ENCODE measurements around the gene LGR4. TPM values are rescaled to one million over a fixed set of nuclear protein-coding genes. Genes with fewer than 3 reads are reported as not detected.

LGR4 gene
- total and polyA plus RNA-seq, 10 donors, result 1.5 to 47.2 (median 27.0) TPM

DNA sequence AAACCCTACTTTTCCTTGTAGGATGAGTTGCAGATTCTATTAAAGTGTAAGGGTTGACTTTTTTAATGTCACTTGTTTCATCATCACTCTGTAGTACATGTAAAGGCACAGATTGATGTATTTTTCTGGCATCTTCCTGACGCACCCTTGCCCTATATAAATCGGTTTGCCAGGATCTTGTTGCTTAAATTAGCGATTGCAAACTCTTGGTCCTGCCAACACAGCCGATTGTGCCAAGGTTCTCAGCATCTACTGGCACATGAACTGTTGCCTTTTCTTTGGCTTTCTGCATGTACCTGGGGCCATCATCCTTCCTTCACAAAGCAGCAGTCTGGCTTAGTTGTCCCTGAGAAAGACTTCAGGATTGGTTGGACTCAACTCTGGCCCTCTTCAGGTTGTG is 41.5 kb upstream of the LGR4 start:
- H3K4me1 ChIP-seq, result no peaks in the 10 kb centered on the region
- 93 to 100% (median 95%) methylated on average over 4 of the region's 4 CpGs for WGBS, 5 donors
- no peak for DNase-seq
- no peak overlapping the region for H3K4me3 ChIP-seq
- H3K9me3 ChIP-seq, result peaks cover 0 to 12% (median 8%) of the 10 kb centered on the region in 8 donors
- no peaks in the 10 kb centered on the region for H3K27me3 ChIP-seq (replicated peaks in 1 of 7)
- no peaks in the 10 kb centered on the region for H3K36me3 ChIP-seq
- intact Hi-C loops (cut with DNase I; ENCODE audit: low total_unique reads), result no loop called here
- H3K27ac ChIP-seq, result no peak overlapping the region
- TF ChIP-seq POLR2A (IDR thresholded peaks at IDR 0.05) (no peak), POLR2AphosphoS5 (IDR thresholded peaks at IDR 0.05) (no peak)
- TF ChIP-seq, protein P1, sequence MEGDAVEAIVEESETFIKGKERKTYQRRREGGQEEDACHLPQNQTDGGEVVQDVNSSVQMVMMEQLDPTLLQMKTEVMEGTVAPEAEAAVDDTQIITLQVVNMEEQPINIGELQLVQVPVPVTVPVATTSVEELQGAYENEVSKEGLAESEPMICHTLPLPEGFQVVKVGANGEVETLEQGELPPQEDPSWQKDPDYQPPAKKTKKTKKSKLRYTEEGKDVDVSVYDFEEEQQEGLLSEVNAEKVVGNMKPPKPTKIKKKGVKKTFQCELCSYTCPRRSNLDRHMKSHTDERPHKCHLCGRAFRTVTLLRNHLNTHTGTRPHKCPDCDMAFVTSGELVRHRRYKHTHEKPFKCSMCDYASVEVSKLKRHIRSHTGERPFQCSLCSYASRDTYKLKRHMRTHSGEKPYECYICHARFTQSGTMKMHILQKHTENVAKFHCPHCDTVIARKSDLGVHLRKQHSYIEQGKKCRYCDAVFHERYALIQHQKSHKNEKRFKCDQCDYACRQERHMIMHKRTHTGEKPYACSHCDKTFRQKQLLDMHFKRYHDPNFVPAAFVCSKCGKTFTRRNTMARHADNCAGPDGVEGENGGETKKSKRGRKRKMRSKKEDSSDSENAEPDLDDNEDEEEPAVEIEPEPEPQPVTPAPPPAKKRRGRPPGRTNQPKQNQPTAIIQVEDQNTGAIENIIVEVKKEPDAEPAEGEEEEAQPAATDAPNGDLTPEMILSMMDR (IDR thresholded peaks at IDR 0.05 in 8 of 11, conservative IDR thresholded peaks at IDR 0.05 in 3 of 11), result no peak

DNA sequence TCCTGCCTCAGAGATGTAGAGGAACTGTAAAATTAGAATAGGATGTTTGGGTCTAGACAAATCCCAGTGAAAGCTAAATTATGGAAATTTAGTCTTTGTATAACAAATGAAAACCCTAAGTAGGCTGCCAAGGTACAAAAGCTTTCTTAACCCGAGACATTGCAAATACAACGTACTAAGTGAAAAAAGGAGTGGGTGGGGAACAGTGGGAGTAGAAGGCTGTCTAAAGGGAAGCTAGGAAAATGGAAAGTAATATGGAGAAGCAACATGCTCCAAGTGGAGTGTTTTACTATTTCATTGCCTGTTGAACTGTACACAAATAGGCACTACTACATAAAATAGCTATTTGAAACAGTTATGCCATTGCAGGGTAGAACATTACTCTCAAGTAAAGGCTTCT is 40.8 kb upstream of the LGR4 start:
- no peak overlapping the region for H3K27ac ChIP-seq
- H3K4me1 ChIP-seq, result peaks cover 0 to under 1% (median 0%) of the 10 kb centered on the region in 6 donors
- no peak for DNase-seq
- H3K36me3 ChIP-seq, result no peaks in the 10 kb centered on the region
- TF ChIP-seq POLR2AphosphoS5 (IDR thresholded peaks at IDR 0.05), result no peak
- no peak for TF ChIP-seq POLR2A (IDR thresholded peaks at IDR 0.05)
- TF ChIP-seq, protein P1 (IDR thresholded peaks at IDR 0.05 in 8 of 11, conservative IDR thresholded peaks at IDR 0.05 in 3 of 11), result no peak
- WGBS, 5 donors, result 90 to 96% (median 92%) methylated on average over 2 of the region's 2 CpGs
- H3K4me3 ChIP-seq, result no peak overlapping the region
- intact Hi-C loops (cut with DNase I; ENCODE audit: low total_unique reads), result no loop called here
- no peaks in the 10 kb centered on the region for H3K27me3 ChIP-seq (replicated peaks in 1 of 7)
- peaks cover 0 to 12% (median 8%) of the 10 kb centered on the region in 8 donors for H3K9me3 ChIP-seq

DNA sequence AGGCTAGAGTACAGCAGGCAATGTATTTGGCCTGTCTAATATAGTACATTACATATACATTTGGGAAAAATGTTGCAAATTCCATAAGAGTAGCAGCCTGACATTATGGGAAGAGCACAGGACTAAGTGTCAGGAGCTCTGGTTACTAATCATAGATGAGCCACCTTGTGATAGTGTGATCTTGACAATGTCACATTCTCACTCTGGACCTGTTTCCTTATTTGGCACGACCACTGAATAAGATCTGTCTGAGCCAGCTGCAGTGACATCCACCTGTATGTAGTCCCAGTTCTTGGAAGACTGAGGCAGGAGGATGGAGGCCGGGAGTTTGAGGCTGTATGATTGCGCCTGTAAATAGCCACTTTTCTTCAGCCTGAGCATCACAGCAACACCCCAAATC is 39.6 kb upstream of the LGR4 start:
- intact Hi-C loops (cut with DNase I; ENCODE audit: low total_unique reads), result no loop called here
- 88 to 98% (median 91%) methylated on average over 3 of the region's 3 CpGs for WGBS, 5 donors

DNA sequence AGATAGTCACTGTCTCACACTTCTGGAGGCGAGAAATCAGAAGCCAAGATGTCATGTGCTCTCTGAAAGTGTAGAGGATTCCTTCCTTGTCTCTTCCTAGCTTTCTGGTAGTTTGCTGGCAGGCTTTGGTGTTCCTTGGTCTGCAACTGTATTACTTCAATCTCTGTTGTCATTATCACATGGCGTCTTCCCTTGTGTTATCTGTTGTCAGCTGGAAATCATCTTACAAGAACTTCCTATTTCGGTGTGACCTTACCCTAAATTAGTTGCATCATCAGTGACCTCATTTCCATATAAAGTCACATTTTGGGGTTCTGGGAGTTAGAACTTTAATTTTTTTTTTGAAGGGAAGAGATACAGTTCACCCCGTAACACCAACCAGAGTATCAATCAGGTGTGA is 37.3 kb upstream of the LGR4 start:
- no peak overlapping the region for H3K27ac ChIP-seq
- H3K9me3 ChIP-seq, result peaks cover 0 to 6% (median 4%) of the 10 kb centered on the region in 8 donors
- H3K4me1 ChIP-seq, result peaks cover 15 to 28% (median 23%) of the 10 kb centered on the region in 6 donors
- no peaks in the 10 kb centered on the region for H3K36me3 ChIP-seq
- no peaks in the 10 kb centered on the region for H3K27me3 ChIP-seq (replicated peaks in 1 of 7)
- no peak for DNase-seq
- H3K4me3 ChIP-seq, result no peak overlapping the region
- WGBS, 5 donors, result 71 to 90% (median 82%) methylated on average over 4 of the region's 4 CpGs
- no peak for TF ChIP-seq POLR2A (IDR thresholded peaks at IDR 0.05)
- TF ChIP-seq, protein P1 (IDR thresholded peaks at IDR 0.05 in 8 of 11, conservative IDR thresholded peaks at IDR 0.05 in 3 of 11), result no peak
- TF ChIP-seq POLR2AphosphoS5 (IDR thresholded peaks at IDR 0.05), result no peak
- intact Hi-C loops (cut with DNase I; ENCODE audit: low total_unique reads), result no loop called here

More for the DNA sequence above, 39.6 kb upstream of the LGR4 start:
- Histone ChIP-seq H3K27ac (no peak overlapping the region), H3K4me3 (no peak overlapping the region), H3K36me3 (no peaks in the 10 kb centered on the region), H3K9me3 (peaks cover 0 to 12% (median 8%) of the 10 kb centered on the region in 8 donors), H3K4me1 (peaks cover 5 to 12% (median 10%) of the 10 kb centered on the region in 6 donors), H3K27me3 (replicated peaks in 1 of 7) (no peaks in the 10 kb centered on the region)
- TF ChIP-seq POLR2A (IDR thresholded peaks at IDR 0.05), result no peak
- TF ChIP-seq, protein P1 (IDR thresholded peaks at IDR 0.05 in 8 of 11, conservative IDR thresholded peaks at IDR 0.05 in 3 of 11), result no peak
- TF ChIP-seq POLR2AphosphoS5 (IDR thresholded peaks at IDR 0.05), result no peak
- no peak for DNase-seq
